Tibial artery (tissue), 4 donors: Measurements from ENCODE around the gene CCDC40.

Source experiments
- DNase-seq, 2 donors: peaks; one replicate each; pipeline ENCODE4 v3.0.0-alpha.2; 2019
- H3K27ac ChIP-seq, 2 donors: fragments of 200-600 bp; sonication (generic) in 1 of 2; 1 replicate in 1 of 2; 2 replicates in 1 of 2; pipeline ENCODE4 v1.5.1; 2018 to 2019; ENCODE audit warnings: mild to moderate bottlenecking in 1 of 2
- H3K27me3 ChIP-seq, 2 donors: fragments of 200-600 bp; sonication (generic) in 1 of 2; one replicate each; pipeline versions ENCODE4 v1.5.1 to v1.6.0; 2016 to 2019
- H3K36me3 ChIP-seq, 3 donors: fragments of 200-600 bp; sonication (generic) in 2 of 3; one replicate each; pipeline ENCODE4 v1.5.1; 2016 to 2019; ENCODE audit warnings: mild to moderate bottlenecking in 2 of 3
- H3K4me1 ChIP-seq, 4 donors: fragments of 200-600 bp; sonication (generic) in 2 of 4; 1 replicate in 3 of 4; 2 replicates in 1 of 4; pipeline ENCODE4 v1.5.1; 2016 to 2019
- H3K4me3 ChIP-seq, 2 donors: fragments of 200-600 bp; sonication (generic) in 1 of 2; 1 replicate in 1 of 2; 2 replicates in 1 of 2; pipeline ENCODE4 v1.5.1; 2018 to 2019; ENCODE audit warnings: mild to moderate bottlenecking in 2 of 2
- H3K9me3 ChIP-seq, 3 donors: fragments of 200-600 bp; sonication (generic) in 1 of 3; one replicate each; pipeline ENCODE4 v1.5.1; 2016 to 2019
- CTCF ChIP-seq, 2 experiments: fragments of 200-600 bp in 1 of 2; fragments of 450-650 bp in 1 of 2; IDR thresholded peaks; one replicate each; pipeline ENCODE4 v1.5.1; 2017 to 2019; ENCODE audit warnings: antibody characterized with exemption in 2 of 2, mild to moderate bottlenecking in 1 of 2, moderate library complexity in 1 of 2
- intact Hi-C: fragments of 100-400 bp; cut with DNase I; formaldehyde crosslinking; loops from one replicate; pipeline ENCODE4 v1.15.0; 2023; ENCODE audit warnings: low total_unique reads

CCDC40 gene

DNA sequence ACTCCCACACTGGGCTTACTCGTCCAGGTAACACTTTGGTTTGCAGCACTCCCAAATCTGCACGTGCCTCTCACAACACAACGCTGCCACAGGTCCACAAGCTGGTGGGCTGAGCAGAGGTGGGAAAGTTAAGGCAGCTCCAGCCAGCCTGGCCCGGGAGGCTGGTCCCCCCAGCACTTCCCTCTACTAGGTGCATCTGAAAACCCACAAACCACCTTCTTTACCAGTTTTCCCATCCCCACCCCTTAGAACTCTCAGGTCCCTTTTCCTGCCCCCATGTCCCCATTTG lies 63.5 kb downstream of the CCDC40 start:
- DNase-seq: no peak
- H3K27me3 ChIP-seq: no peaks in the 10 kb centered on the region
- H3K4me3 ChIP-seq: no peak overlapping the region
- H3K9me3 ChIP-seq: no peaks in the 10 kb centered on the region
- no peak for TF ChIP-seq CTCF (IDR thresholded peaks at IDR 0.05)
- no peak overlapping the region for H3K27ac ChIP-seq
- intact Hi-C loops: loop anchor here (5.0 kb wide), 1 partner anchor 162 kb away; the partner anchor contains the start of gene RNF213
- H3K4me1 ChIP-seq: peaks cover 0 to 32% (median 11%) of the 10 kb centered on the region in 4 donors
- no peaks in the 10 kb centered on the region for H3K36me3 ChIP-seq

DNA sequence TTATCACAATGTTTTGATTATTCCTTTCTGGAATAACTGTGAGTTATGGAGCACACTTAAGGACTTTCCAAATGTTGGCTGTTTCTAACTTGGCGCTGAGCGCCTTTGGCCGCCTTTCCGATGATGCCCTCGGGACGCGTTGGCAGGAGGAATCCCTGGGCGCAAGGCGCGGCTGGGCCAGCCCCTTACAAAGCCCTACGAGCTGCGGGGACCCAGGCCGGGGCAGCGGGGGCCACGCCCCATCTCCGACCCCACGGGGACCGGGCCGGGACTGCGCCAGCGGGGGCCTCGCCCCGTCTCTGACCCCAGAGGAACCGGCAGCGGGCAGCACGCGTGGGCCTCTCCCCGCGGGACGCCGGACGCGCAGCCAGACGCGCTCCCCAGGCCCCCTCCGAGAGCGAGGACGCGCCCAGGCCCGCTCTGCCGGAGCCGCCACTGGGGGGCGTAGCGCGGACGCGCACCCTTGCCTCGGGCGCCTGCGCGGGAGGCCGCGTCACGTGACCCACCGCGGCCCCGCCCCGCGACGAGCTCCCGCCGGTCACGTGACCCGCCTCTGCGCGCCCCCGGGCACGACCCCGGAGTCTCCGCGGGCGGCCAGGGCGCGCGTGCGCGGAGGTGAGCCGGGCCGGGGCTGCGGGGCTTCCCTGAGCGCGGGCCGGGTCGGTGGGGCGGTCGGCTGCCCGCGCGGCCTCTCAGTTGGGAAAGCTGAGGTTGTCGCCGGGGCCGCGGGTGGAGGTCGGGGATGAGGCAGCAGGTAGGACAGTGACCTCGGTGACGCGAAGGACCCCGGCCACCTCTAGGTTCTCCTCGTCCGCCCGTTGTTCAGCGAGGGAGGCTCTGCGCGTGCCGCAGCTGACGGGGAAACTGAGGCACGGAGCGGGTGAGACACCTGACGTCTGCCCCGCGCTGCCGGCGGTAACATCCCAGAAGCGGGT lies 64.8 kb downstream of the CCDC40 start, which contains the start of gene GAA:
GAA (plus strand) TSS at position 571 of the 935 bp plus-strand sequence. CDS start 3,006 bp downstream, outside the sequence.
- Histone ChIP-seq H3K4me1 (peaks cover 0 to 32% (median 11%) of the 10 kb centered on the region in 4 donors), H3K4me3 (peak within 1 kb of the TSS; percentile 70 to 86), H3K9me3 (no peaks in the 10 kb centered on the region), H3K36me3 (peaks cover 0 to 6% (median 0%) of the 10 kb centered on the region in 3 donors), H3K27ac (peak within 1 kb of the TSS; percentile 85 to 89), H3K27me3 (no peaks in the 10 kb centered on the region)
- intact Hi-C loops: loop anchor here (5.0 kb wide), 1 partner anchor 161 kb away; the partner anchor contains the start of gene RNF213
- peak; percentile 59 to 90 for DNase-seq
- TF ChIP-seq CTCF (IDR thresholded peaks at IDR 0.05): peak; percentile 72 to 92

DNA sequence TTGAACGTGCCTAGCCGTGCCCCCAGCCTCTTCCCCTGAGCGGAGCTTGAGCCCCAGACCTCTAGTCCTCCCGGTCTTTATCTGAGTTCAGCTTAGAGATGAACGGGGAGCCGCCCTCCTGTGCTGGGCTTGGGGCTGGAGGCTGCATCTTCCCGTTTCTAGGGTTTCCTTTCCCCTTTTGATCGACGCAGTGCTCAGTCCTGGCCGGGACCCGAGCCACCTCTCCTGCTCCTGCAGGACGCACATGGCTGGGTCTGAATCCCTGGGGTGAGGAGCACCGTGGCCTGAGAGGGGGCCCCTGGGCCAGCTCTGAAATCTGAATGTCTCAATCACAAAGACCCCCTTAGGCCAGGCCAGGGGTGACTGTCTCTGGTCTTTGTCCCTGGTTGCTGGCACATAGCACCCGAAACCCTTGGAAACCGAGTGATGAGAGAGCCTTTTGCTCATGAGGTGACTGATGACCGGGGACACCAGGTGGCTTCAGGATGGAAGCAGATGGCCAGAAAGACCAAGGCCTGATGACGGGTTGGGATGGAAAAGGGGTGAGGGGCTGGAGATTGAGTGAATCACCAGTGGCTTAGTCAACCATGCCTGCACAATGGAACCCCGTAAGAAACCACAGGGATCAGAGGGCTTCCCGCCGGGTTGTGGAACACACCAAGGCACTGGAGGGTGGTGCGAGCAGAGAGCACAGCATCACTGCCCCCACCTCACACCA lies 65.7 kb downstream of the CCDC40 start:
- intact Hi-C loops: loop anchor here (5.0 kb wide), 1 partner anchor 160 kb away; the partner anchor contains the start of gene RNF213
- no peaks in the 10 kb centered on the region for H3K27me3 ChIP-seq
- peak overlapping the region; percentile 70 to 86 for H3K4me3 ChIP-seq
- peak in 1 of 2 donors; percentile 40 for DNase-seq
- H3K9me3 ChIP-seq: no peaks in the 10 kb centered on the region
- H3K27ac ChIP-seq: peak overlapping the region; percentile 85 to 89
- TF ChIP-seq CTCF (IDR thresholded peaks at IDR 0.05): no peak
- H3K4me1 ChIP-seq: peaks cover 0 to 32% (median 11%) of the 10 kb centered on the region in 4 donors
- peaks cover 0 to 14% (median 0%) of the 10 kb centered on the region in 3 donors for H3K36me3 ChIP-seq

DNA sequence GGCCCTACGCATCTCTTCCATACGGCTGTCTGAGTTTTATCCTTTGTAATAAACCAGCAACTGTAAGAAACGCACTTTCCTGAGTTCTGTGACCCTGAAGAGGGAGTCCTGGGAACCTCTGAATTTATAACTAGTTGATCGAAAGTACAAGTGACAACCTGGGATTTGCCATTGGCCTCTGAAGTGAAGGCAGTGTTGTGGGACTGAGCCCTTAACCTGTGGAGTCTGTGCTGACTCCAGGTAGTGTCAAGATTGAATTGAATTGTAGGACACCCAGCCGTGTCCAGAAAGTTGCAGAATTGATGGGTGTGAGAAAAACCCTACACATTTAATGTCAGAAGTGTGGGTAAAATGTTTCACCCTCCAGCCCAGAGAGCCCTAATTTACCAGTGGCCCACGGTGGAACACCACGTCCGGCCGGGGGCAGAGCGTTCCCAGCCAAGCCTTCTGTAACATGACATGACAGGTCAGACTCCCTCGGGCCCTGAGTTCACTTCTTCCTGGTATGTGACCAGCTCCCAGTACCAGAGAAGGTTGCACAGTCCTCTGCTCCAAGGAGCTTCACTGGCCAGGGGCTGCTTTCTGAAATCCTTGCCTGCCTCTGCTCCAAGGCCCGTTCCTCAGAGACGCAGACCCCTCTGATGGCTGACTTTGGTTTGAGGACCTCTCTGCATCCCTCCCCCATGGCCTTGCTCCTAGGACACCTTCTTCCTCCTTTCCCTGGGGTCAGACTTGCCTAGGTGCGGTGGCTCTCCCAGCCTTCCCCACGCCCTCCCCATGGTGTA lies 66.4 kb downstream of the CCDC40 start:
- Histone ChIP-seq H3K4me1 (peaks cover 0 to 32% (median 11%) of the 10 kb centered on the region in 4 donors), H3K9me3 (no peaks in the 10 kb centered on the region), H3K27me3 (no peaks in the 10 kb centered on the region), H3K27ac (no peak overlapping the region), H3K36me3 (peaks cover 0 to 22% (median 0%) of the 10 kb centered on the region in 3 donors), H3K4me3 (no peak overlapping the region)
- no peak for DNase-seq
- no peak for TF ChIP-seq CTCF (IDR thresholded peaks at IDR 0.05)
- intact Hi-C loops: loop anchor here (5.0 kb wide), 1 partner anchor 159 kb away; the partner anchor contains the start of gene RNF213
